ENCODE results near the gene SCD5.

DNA sequence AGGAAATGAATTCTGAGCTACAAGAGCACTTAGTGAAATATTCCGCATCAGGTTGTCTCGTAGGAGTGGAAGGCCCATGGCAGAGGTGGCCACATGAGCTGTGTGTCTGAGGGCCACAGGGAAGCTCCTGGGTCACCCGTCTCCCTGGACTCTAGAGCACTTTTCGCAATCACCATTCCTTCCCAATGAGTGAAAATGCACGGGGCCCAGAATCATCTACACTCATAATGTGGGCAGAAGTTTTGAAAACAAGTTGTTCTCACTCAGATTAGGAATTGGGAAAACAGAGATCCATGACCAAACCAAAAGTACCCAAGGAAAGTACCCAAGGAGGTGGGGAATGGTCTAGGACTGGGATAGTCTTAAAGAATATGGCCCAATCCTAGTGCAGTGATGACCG, 94.4 kb downstream of the SCD5 start:
- TF ChIP-seq EZH2 (IDR thresholded peaks at IDR 0.05; ENCODE audit: insufficient read depth, low read length) = no peak
- TF ChIP-seq, protein P1, sequence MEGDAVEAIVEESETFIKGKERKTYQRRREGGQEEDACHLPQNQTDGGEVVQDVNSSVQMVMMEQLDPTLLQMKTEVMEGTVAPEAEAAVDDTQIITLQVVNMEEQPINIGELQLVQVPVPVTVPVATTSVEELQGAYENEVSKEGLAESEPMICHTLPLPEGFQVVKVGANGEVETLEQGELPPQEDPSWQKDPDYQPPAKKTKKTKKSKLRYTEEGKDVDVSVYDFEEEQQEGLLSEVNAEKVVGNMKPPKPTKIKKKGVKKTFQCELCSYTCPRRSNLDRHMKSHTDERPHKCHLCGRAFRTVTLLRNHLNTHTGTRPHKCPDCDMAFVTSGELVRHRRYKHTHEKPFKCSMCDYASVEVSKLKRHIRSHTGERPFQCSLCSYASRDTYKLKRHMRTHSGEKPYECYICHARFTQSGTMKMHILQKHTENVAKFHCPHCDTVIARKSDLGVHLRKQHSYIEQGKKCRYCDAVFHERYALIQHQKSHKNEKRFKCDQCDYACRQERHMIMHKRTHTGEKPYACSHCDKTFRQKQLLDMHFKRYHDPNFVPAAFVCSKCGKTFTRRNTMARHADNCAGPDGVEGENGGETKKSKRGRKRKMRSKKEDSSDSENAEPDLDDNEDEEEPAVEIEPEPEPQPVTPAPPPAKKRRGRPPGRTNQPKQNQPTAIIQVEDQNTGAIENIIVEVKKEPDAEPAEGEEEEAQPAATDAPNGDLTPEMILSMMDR (IDR thresholded peaks at IDR 0.05; ENCODE audit: insufficient read depth, low read depth, low read length) = no peak

Data from astrocyte (in vitro differentiated cells and primary cell).